ENCODE results near the gene CCL5.

CCL5 gene

DNA sequence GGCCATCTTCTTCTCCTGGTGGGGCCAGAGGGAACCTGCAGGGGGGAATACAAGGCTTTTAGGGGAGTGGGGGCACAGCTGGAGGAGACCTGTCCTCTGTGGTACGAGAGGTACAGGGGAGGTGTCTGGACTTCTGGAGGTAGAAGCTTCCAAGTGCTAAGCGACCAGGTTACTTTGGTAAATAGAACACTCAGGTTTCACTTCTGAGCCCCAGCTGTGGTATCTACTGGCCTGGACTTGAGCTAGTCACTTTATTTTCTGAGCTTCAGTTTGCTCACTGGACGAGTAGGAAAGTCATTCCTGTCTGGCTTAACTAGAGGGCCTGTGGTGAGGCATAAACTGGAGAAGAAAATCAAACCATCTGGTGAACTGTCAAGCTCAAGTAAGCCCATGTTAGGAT, 11.4 kb downstream of the CCL5 start, which contains the start of gene HEATR9:
Gene HEATR9, minus strand, starts transcription at position 155 of the 400 bp plus-strand sequence. Its CDS starts 149 bp downstream, at position 6.
- H3K36me3 Mint-ChIP-seq (ENCODE audit: low read depth) = no peaks in the 10 kb centered on the region
- no peak for DNase-seq
- no peaks in the 10 kb centered on the region for H3K4me1 Mint-ChIP-seq
- H3K27me3 Mint-ChIP-seq (ENCODE audit: low read depth, poor library complexity) = no peaks in the 10 kb centered on the region
- H3K27ac Mint-ChIP-seq = no peak within 1 kb of the TSS
- no peak within 1 kb of the TSS for H3K4me3 Mint-ChIP-seq
- H3K9me3 Mint-ChIP-seq = no peaks in the 10 kb centered on the region
- TF ChIP-seq, protein P1, sequence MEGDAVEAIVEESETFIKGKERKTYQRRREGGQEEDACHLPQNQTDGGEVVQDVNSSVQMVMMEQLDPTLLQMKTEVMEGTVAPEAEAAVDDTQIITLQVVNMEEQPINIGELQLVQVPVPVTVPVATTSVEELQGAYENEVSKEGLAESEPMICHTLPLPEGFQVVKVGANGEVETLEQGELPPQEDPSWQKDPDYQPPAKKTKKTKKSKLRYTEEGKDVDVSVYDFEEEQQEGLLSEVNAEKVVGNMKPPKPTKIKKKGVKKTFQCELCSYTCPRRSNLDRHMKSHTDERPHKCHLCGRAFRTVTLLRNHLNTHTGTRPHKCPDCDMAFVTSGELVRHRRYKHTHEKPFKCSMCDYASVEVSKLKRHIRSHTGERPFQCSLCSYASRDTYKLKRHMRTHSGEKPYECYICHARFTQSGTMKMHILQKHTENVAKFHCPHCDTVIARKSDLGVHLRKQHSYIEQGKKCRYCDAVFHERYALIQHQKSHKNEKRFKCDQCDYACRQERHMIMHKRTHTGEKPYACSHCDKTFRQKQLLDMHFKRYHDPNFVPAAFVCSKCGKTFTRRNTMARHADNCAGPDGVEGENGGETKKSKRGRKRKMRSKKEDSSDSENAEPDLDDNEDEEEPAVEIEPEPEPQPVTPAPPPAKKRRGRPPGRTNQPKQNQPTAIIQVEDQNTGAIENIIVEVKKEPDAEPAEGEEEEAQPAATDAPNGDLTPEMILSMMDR (IDR thresholded peaks at IDR 0.05) = no peak

GRCh38 chr17:35867574-35867973, 12.6 kb downstream of the CCL5 start:
- no peak overlapping the region for H3K27ac Mint-ChIP-seq
- H3K27me3 Mint-ChIP-seq (ENCODE audit: low read depth, poor library complexity) = no peaks in the 10 kb centered on the region
- H3K4me1 Mint-ChIP-seq = no peaks in the 10 kb centered on the region
- H3K4me3 Mint-ChIP-seq = no peak overlapping the region
- DNase-seq = no peak
- TF ChIP-seq, protein P1 (IDR thresholded peaks at IDR 0.05) = no peak
- no peaks in the 10 kb centered on the region for H3K36me3 Mint-ChIP-seq (ENCODE audit: low read depth)
- no peaks in the 10 kb centered on the region for H3K9me3 Mint-ChIP-seq

DNA sequence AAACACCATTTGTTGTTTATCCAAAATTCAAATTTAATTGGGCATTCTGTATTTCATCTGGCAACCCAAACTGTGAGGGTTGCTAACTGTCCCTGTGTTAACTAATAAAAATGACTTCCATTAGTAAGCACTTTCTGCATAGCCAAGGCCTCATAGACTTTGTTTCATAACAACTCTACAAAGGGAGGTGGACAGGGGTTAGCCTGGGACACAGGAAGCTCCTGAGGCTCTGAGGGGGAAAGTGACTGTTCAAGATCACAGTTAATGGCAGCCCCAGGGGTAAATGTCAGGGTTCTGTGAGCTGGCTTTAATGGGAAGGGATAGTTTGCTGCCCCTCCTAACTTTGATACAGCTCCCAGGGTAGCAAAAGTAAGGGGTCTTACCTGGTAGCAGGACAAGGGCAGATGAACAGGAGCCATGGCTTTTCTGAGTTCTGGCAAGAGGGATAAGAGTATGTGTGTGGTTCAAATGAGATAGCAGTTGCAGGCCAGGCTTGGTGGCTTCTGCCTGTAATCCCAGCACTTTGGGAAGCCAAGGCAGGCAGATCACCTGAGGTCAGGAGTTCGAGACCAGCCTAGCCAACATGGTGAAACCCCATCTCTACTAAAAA, 13.7 kb downstream of the CCL5 start:
- no peak for DNase-seq
- TF ChIP-seq, protein P1 (IDR thresholded peaks at IDR 0.05) = no peak
- Mint-ChIP-seq H3K27me3 (ENCODE audit: low read depth, poor library complexity) (no peaks in the 10 kb centered on the region), H3K27ac (no peak overlapping the region), H3K4me1 (no peaks in the 10 kb centered on the region), H3K9me3 (no peaks in the 10 kb centered on the region), H3K4me3 (no peak overlapping the region), H3K36me3 (ENCODE audit: low read depth) (no peaks in the 10 kb centered on the region)

- Mint-ChIP-seq H3K27me3 (ENCODE audit: low read depth, poor library complexity) (no peaks in the 10 kb centered on the region), H3K4me3 (no peak overlapping the region), H3K27ac (peak overlapping the region; percentile 82), H3K36me3 (ENCODE audit: low read depth) (no peaks in the 10 kb centered on the region), H3K9me3 (no peaks in the 10 kb centered on the region), H3K4me1 (no peaks in the 10 kb centered on the region)
- DNase-seq = no peak
- TF ChIP-seq, protein P1 (IDR thresholded peaks at IDR 0.05) = no peak
Observed at GRCh38 chr17:35865412-35866340, 14.5 kb downstream of the CCL5 start.

DNA sequence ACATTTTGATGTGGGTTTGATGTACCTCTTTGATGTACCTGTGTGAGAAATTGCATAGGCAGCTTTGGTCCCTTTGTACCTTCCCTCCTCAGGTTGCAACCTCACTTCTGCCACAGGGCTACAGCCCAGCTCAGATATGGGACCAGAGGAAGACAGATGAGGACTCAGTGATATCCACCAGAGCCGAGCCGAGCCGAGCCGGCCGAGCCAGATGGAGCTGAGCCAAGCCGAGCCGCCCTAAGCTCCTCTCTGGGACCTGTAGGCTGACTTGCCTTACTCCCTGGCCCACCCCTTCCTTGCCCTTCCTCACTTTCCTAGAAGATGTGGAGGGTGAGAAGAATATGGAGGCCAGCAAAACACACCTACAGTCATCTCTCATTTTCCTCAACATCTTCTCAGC, 15.3 kb downstream of the CCL5 start:
- H3K36me3 Mint-ChIP-seq (ENCODE audit: low read depth) = no peaks in the 10 kb centered on the region

More for the DNA sequence above, 15.3 kb downstream of the CCL5 start:
- no peak overlapping the region for H3K4me3 Mint-ChIP-seq
- no peaks in the 10 kb centered on the region for H3K27me3 Mint-ChIP-seq (ENCODE audit: low read depth, poor library complexity)
- no peaks in the 10 kb centered on the region for H3K9me3 Mint-ChIP-seq
- no peak for DNase-seq
- TF ChIP-seq, protein P1 (IDR thresholded peaks at IDR 0.05) = no peak
- H3K4me1 Mint-ChIP-seq = no peaks in the 10 kb centered on the region
- no peak overlapping the region for H3K27ac Mint-ChIP-seq

Measured in nephron progenitor cell (in vitro differentiated cells).